Osteoblast (primary cell): Measurements from ENCODE around the gene TDRD9. TPM values are rescaled to one million over a fixed set of nuclear protein-coding genes. Genes with fewer than 3 reads are reported as not detected.

Experiments
- DNase-seq: peaks from one replicate; pipeline ENCODE4 v3.0.0; 2011; ENCODE audit warnings: low spot score, mixed read lengths; ENCODE audit not compliant: insufficient read length; ENCODE audit errors: missing footprints
- H2AFZ ChIP-seq: 2 replicates; pipeline ENCODE4 v1.6.0; 2011; ENCODE audit warnings: mild to moderate bottlenecking, low read length
- H3K27ac ChIP-seq: 2 replicates; pipeline ENCODE4 v1.5.1; 2011; ENCODE audit warnings: mild to moderate bottlenecking, low read depth, low read length, moderate library complexity
- H3K27me3 ChIP-seq: 2 replicates; pipeline ENCODE4 v1.6.0; 2012; ENCODE audit warnings: mild to moderate bottlenecking, control low read depth, inconsistent platforms, low read length, moderate library complexity; ENCODE audit not compliant: insufficient read depth
- H3K36me3 ChIP-seq: 2 replicates; pipeline ENCODE4 v1.5.1; 2011; ENCODE audit warnings: mild to moderate bottlenecking, low read length, control low read depth, moderate library complexity; ENCODE audit not compliant: insufficient read depth
- H3K4me1 ChIP-seq: 2 replicates; pipeline ENCODE4 v1.5.1; 2011; ENCODE audit warnings: mild to moderate bottlenecking, low read length, control low read depth, moderate library complexity; ENCODE audit not compliant: insufficient read depth
- H3K4me2 ChIP-seq: 2 replicates; pipeline ENCODE4 v1.6.0; 2011; ENCODE audit warnings: mild to moderate bottlenecking, low read length; ENCODE audit not compliant: insufficient read depth
- H3K4me3 ChIP-seq: fragments of 200-600 bp; sonication (generic); 3 replicates; pipeline ENCODE4 v1.5.1; 2012; ENCODE audit warnings: mild to moderate bottlenecking, low read length, inconsistent platforms; ENCODE audit not compliant: insufficient read depth
- H3K79me2 ChIP-seq: 2 replicates; pipeline ENCODE4 v1.6.0; 2012; ENCODE audit warnings: mild to moderate bottlenecking, low read length, control low read depth, inconsistent platforms; ENCODE audit not compliant: insufficient read depth
- H3K9me3 ChIP-seq: 2 replicates; pipeline ENCODE4 v1.5.1; 2011; ENCODE audit warnings: low read depth, low read length, control low read depth
- H4K20me1 ChIP-seq: 2 replicates; pipeline ENCODE4 v1.6.0; 2012; ENCODE audit warnings: mild to moderate bottlenecking, low read length, control low read depth; ENCODE audit not compliant: insufficient read depth
- CTCF ChIP-seq: IDR thresholded peaks from 2 replicates; pipeline ENCODE4 v1.5.1; 2011; ENCODE audit warnings: mild to moderate bottlenecking, low read depth, low read length, moderate library complexity; ENCODE audit errors: extremely low read depth
- total RNA-seq: library from RNA; depleted of rRNA; stranded (reverse); fragments of >200 nt; gene quantifications from 2 replicates; pipeline ENCODE4 v1.2.3, GENCODE V29; 2012

TDRD9 gene
- total RNA-seq, 1 donor: 1.1 TPM

GRCh38 chr14:103880348-103881267, 47.6 kb upstream of the TDRD9 start:
- Histone ChIP-seq H3K4me3 (peak overlapping the region; percentile 54), H3K4me2 (peak overlapping the region; percentile 83)

GRCh38 chr14:103881268-103882201, 46.7 kb upstream of the TDRD9 start:
- Histone ChIP-seq H3K4me1 (peaks cover 16% of the 10 kb centered on the region), H3K4me2 (no peak overlapping the region), H2AFZ (no peak overlapping the region), H3K9me3 (no peaks in the 10 kb centered on the region), H3K27me3 (peaks cover 10% of the 10 kb centered on the region), H4K20me1 (no peaks in the 10 kb centered on the region), H3K79me2 (no peaks in the 10 kb centered on the region), H3K27ac (no peak overlapping the region), H3K36me3 (no peaks in the 10 kb centered on the region), H3K4me3 (no peak overlapping the region)
- TF ChIP-seq CTCF: no peak
- peak; percentile 84 for DNase-seq

More at GRCh38 chr14:103880348-103881267, 47.6 kb upstream of the TDRD9 start:
- H2AFZ ChIP-seq: peak overlapping the region; percentile 30
- H3K27ac ChIP-seq: no peak overlapping the region
- no peak for TF ChIP-seq CTCF
- no peaks in the 10 kb centered on the region for H3K9me3 ChIP-seq
- H3K27me3 ChIP-seq: peaks cover 8% of the 10 kb centered on the region
- H3K79me2 ChIP-seq: no peaks in the 10 kb centered on the region
- no peaks in the 10 kb centered on the region for H3K36me3 ChIP-seq
- peaks cover 16% of the 10 kb centered on the region for H3K4me1 ChIP-seq
- H4K20me1 ChIP-seq: no peaks in the 10 kb centered on the region
- peak; percentile 93 for DNase-seq

GRCh38 chr14:103882503-103883262, 45.6 kb upstream of the TDRD9 start:
- peaks cover 16% of the 10 kb centered on the region for H3K4me1 ChIP-seq
- H4K20me1 ChIP-seq: no peaks in the 10 kb centered on the region
- DNase-seq: peak; percentile 30
- no peaks in the 10 kb centered on the region for H3K79me2 ChIP-seq
- H3K4me2 ChIP-seq: no peak overlapping the region
- no peaks in the 10 kb centered on the region for H3K36me3 ChIP-seq
- H3K27me3 ChIP-seq: peaks cover 14% of the 10 kb centered on the region
- H3K9me3 ChIP-seq: no peaks in the 10 kb centered on the region
- H2AFZ ChIP-seq: no peak overlapping the region
- no peak for TF ChIP-seq CTCF
- H3K27ac ChIP-seq: no peak overlapping the region
- no peak overlapping the region for H3K4me3 ChIP-seq
